Measurements from ENCODE around the gene RIPOR3. TPM values are rescaled to one million over a fixed set of nuclear protein-coding genes. Genes with fewer than 3 reads are reported as not detected.
"Not testable (repeated sequence)": the region's sequence is repeated elsewhere in the genome, so short reads cannot be mapped to it uniquely, and the experiment has no call there.

The RIPOR3 gene
- polyA plus RNA-seq, 1 donor from 2014 or later, result 3.3 TPM

DNA sequence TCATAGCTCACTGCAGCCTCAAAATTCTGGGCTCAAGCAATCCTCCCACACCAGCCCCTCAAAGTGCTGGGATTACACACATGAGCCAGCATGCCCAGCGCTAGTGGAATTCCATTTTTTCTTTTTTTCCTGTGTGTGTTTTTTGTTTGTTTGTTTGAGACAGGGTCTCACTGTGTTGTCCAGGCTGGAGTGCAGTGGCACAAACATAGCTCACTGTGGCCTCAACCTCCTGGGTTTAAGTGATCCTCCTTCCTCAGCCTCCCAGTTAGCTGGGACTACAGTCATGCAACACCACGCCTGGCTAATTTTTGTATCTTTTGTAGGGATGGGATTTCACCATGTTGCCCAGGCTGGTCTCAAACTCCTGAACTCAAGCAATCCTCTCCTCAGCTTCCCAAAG is 26.0 kb upstream of the RIPOR3 start:
- Mint-ChIP-seq H3K4me1 (peaks cover 0 to 4% (median 2%) of the 10 kb centered on the region in 3 donors), H3K27ac (no peak overlapping the region), H3K4me3 (no peak overlapping the region), H3K9me3 (no peaks in the 10 kb centered on the region), H3K27me3 (peaks cover 7% of the 10 kb centered on the region), H3K36me3 (no peaks in the 10 kb centered on the region)

DNA sequence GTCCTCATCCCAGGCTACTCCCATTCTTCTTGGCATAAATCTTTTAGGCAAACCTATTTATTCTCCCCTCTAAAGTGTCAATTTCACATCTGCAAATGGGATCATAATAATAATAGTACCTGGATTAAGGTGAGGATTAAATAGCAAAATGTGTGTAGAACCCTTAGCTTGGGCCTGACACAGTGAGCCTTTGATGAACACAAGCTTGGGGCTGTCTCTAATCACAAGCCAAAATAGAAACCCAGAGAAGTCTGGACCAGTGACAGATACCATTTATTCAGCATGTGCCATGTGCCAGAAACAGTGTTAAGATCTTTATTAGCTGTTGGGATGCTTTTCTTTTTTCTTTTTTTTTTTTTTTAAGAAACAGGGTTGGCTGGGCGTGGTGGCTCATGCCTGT is 25.2 kb upstream of the RIPOR3 start:
- Mint-ChIP-seq H3K27ac (no peak overlapping the region), H3K4me1 (peaks cover 0 to 4% (median 2%) of the 10 kb centered on the region in 3 donors), H3K9me3 (no peaks in the 10 kb centered on the region), H3K36me3 (no peaks in the 10 kb centered on the region), H3K27me3 (peaks cover 7% of the 10 kb centered on the region), H3K4me3 (no peak overlapping the region)

DNA sequence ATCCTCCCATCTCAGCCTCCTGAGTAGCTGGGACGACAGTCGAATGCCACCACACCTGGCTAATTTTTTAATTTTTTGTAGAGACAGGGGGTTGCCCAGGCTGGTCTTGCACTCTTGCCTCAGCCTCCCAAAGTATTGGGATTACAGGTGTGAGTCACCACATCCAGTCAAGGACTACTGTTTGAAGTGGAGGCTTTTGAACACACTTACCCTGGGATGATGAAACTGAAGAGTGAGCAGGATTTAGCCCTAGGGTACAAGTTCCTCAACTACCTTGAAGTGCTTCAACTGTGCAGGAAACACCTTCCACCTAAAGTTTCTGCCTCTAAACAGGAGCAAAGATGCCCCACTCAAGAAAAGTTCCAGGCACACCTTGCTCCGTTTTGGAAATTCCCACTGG is 24.4 kb upstream of the RIPOR3 start:
- Mint-ChIP-seq H3K4me3 (no peak overlapping the region), H3K4me1 (peaks cover 0 to 4% (median 2%) of the 10 kb centered on the region in 3 donors), H3K36me3 (no peaks in the 10 kb centered on the region), H3K27ac (no peak overlapping the region), H3K9me3 (no peaks in the 10 kb centered on the region), H3K27me3 (peaks cover 10% of the 10 kb centered on the region)

DNA sequence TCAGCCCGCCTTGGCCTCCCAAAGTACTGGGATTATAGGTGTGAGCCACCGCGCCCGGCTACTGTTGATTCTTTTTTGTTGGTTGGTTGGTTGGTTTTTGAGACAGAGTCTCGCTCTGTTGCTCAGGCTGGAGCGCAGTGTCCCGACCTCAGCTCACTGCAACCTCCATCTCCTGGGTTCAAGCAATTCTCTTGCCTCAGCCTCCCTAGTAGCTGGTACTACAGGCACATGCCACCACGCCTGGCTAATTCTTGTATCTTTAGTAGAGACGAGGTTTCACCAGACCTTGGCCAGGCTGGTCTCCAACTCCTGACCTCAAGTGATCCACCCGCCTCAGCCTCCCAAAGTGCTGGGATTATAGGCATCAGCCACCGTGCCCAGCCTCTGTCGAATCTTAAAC is 23.1 kb upstream of the RIPOR3 start:
- not testable (repeated sequence) for H3K27me3 Mint-ChIP-seq, H3K4me1 Mint-ChIP-seq, H3K36me3 Mint-ChIP-seq, H3K27ac Mint-ChIP-seq, H3K9me3 Mint-ChIP-seq, H3K4me3 Mint-ChIP-seq

DNA sequence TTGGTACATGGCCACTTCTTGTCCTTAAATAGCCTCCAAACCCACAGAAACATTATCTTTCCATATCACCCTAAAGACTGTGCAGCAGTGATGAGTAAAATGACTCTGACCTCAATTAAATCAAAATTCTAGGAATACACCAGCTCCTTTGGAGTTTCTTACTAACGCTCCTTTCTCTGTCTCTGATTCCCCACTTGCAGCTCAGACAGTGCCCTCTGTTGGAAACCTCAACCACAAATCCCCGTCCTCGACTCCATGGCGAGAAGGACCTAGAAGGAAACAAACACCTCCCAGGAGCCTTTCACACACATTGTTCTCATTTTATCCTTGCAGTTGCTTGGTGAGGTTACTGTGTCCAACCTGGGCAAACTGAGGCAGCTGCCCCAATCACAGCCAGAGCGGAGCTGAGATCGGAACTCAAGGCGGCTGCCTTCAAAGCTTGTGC is 22.3 kb upstream of the RIPOR3 start:
- H3K27ac Mint-ChIP-seq, result no peak overlapping the region
- peaks cover 0 to 2% (median 0%) of the 10 kb centered on the region in 3 donors for H3K4me1 Mint-ChIP-seq
- no peak overlapping the region for H3K4me3 Mint-ChIP-seq
- no peaks in the 10 kb centered on the region for H3K36me3 Mint-ChIP-seq
- H3K9me3 Mint-ChIP-seq, result no peaks in the 10 kb centered on the region
- H3K27me3 Mint-ChIP-seq, result peaks cover 10% of the 10 kb centered on the region

DNA sequence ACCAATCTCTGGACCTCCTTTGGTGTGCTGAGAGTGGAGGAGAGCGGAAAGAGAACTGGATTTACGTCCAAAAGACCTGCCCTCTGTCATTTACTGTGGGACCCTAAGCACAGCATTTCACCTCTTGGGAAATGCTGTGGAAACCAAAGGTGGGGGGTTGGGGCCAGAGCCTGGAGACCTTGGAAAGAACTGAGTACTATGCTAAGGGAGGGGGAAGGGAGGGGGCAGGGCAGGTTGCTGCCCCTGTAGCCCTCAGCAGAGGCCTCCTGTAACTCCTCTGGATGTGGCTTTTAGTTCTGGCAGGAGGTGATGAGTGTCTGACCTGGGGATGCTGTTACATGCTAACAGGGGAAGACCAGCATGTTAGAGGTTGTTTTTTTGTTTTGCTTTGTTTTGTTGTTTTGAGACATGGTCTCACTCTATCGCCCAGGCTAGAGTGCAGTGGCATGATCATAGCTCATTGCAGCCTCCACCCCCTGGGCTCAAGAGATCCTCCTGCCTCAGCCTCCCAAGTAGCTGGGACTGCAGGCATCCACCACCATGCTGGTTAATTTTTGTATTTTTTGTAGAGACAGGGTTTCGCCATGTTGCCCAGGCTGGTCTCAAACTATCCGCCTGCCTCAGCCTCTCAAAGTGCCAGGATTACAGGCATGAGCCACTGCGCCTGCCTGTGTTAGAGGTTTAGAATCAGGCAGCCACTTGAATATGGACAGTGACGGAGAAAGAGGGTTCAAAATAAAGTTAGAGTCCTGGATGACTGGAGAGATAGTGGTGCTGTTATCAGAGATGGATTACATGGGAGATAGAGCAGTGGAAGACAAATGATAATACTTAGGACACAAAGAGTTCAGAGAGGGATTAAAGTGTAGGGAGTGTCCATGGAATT is 21.7 kb upstream of the RIPOR3 start:
- Mint-ChIP-seq H3K4me3 (no peak overlapping the region), H3K4me1 (peaks cover 0 to 2% (median 0%) of the 10 kb centered on the region in 3 donors), H3K36me3 (no peaks in the 10 kb centered on the region), H3K9me3 (no peaks in the 10 kb centered on the region), H3K27me3 (peaks cover 8% of the 10 kb centered on the region), H3K27ac (no peak overlapping the region)

DNA sequence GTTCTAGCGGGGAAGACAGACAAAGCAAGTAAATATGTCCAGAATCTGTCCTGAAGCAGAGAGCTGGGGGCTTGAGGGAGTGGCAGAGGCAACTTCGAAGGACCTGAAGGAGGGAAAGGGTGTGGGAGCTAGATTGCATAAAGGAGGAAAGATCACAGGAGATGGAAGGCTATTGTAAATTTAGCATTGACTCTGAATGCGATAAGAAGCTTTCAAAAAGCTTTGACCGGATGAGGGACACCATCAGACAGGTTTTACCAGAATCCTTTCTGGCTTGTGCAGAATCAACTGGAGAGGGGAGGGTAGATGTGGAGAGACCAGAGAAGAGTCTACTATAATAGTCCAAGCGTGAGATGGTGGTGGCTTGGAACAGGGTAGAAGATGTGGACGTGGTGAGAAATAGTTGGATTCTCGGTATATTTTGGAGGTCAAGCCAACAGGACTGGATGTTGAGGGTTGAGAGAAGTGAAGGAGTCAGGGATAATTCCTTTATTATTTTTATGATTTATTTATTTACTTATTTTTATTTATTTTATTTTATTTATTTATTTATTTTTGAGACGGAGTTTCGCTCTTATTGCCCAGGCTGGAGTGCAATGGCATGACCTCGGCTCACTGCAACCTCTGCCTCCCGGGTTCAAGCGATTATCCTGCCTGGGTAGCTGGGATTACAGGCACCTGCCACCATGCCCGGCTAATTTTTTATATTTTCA is 19.9 kb upstream of the RIPOR3 start:
- Mint-ChIP-seq H3K36me3 (no peaks in the 10 kb centered on the region), H3K4me1 (peaks cover 0 to 2% (median 0%) of the 10 kb centered on the region in 3 donors), H3K4me3 (no peak overlapping the region), H3K27me3 (peaks cover 8% of the 10 kb centered on the region), H3K27ac (peak overlapping the region in 1 of 3 donors; percentile 32), H3K9me3 (no peaks in the 10 kb centered on the region)

DNA sequence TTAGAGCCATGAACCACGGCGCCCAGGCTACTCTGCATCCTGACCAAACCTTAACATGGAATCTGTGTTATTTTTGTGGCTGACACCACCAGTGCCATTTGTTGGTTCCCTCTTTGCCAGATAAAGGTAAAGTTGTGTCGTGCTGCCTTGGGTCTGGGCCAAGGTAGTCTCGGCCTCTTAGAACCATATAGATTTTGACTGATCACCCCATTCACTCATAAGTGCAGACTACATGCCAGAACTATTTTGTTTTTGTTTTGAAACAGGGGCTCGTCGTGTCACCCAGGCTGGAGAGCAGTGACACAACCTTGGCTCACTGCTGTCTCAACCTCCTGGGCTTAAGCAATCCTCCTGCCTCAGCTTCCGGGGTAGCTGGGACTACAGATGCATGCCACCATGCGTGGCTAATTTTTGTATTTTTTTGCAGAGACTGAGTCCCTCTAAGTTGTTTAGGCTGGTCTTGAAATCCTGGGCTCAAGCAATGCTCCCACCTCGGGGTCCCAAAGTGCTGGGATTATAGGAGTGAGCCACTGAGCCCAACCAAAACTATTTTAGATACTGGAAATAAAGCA is 19.2 kb upstream of the RIPOR3 start:
- Mint-ChIP-seq H3K4me3 (no peak overlapping the region), H3K27me3 (peaks cover 8% of the 10 kb centered on the region), H3K27ac (peak overlapping the region in 1 of 3 donors; percentile 32), H3K9me3 (no peaks in the 10 kb centered on the region), H3K4me1 (peaks cover 0 to 2% (median 0%) of the 10 kb centered on the region in 3 donors), H3K36me3 (no peaks in the 10 kb centered on the region)

DNA sequence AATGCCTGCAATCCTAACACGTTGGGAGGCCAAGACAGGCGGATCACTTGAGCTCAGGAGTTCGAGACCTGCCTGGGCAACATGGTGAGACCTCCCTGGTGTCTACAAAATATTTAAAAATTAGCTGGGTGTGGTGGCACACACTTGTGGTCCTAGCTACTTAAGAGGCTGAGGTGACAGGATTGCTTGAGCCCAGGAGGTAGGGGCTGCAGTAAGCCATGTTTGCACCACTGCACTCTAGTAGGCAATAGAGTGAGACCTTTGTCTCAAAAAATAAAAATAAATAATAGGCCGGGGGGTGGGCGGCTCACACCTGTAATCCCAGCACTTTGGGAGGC is 18.3 kb upstream of the RIPOR3 start:
- no peak overlapping the region for H3K27ac Mint-ChIP-seq
- peaks cover 12% of the 10 kb centered on the region for H3K27me3 Mint-ChIP-seq
- no peaks in the 10 kb centered on the region for H3K36me3 Mint-ChIP-seq
- peaks cover 0 to 2% (median 0%) of the 10 kb centered on the region in 3 donors for H3K4me1 Mint-ChIP-seq
- H3K9me3 Mint-ChIP-seq, result no peaks in the 10 kb centered on the region
- no peak overlapping the region for H3K4me3 Mint-ChIP-seq

DNA sequence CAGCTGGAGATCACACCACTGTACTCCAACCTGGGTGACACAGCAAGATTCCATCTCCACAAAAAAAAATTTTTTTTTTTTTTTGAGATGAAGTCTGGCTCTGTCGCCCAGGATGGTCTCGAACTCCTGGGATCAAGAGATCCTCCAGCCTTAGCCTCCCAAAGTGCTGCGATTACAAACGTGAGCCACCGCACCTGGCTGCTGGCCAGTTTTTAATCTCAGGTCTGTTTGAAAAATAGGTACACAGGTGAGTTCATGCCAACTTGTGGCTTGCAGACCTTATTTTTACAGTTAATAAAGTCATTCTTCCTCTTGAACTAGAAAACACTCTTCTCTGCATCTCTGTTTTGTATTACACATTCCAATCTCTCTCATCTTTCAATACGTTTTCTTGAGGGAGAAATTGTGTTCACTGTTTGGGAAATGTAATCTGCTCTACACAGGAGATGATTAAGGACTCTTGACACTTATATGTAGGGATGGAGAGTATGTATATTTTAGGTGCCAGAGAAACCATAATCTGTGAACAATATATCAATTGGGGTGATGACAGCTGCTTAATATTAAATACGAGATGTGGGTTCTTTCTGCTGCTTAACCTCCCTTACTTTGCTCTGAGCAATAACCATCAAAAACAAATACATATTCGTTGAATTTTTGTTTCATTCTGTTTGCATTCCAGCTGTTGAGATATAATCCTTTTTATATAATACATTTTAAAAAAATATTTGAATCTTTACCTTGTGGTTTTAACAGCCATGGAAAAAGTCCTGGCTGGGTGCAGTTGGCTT is 17.7 kb upstream of the RIPOR3 start:
- Mint-ChIP-seq H3K9me3 (no peaks in the 10 kb centered on the region), H3K4me1 (peaks cover 0 to 2% (median 0%) of the 10 kb centered on the region in 3 donors), H3K27me3 (peaks cover 14% of the 10 kb centered on the region), H3K4me3 (no peak overlapping the region), H3K36me3 (no peaks in the 10 kb centered on the region), H3K27ac (no peak overlapping the region)

DNA sequence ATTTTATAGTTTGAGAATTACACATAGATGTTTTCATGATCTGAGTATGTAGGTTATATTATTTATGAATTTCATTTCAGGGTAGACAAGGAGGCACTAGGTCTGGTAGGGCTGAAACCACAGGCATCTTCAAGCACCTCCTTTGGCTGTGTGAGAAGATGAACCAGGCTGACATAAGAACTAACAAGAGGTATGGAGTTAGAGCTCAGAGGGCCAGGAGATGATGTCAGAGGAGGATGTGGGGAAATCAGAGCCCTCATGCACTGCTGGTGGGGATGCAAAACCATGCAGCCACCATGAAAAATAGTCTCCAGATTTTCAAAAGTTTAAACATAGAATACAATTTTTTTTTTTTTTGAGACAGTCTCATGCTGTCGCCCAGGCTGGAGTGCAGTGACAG is 13.6 kb upstream of the RIPOR3 start:
- Mint-ChIP-seq H3K27me3 (peaks cover 16% of the 10 kb centered on the region), H3K27ac (no peak overlapping the region), H3K4me3 (no peak overlapping the region), H3K9me3 (no peaks in the 10 kb centered on the region), H3K4me1 (no peaks in the 10 kb centered on the region), H3K36me3 (no peaks in the 10 kb centered on the region)

DNA sequence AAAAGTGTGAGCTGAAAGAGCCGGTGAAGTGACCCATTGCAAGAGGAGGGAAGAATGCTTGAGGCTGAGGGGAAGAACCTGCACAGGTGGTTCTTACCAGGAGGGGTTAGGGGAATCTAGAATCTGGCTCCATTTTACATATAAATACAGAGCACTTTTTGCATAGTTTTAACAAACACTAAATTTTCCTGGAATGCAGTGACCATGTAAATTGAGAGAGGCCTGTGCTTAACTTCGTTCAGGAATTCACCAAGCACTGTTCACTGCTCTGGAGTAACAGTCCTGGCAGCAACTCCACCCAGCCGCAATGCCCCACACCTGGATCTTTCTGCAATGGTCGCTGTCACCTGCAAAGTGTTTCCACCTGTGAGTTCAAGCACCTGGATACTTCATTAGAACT is 13.2 kb upstream of the RIPOR3 start:
- H3K4me1 Mint-ChIP-seq, result peaks cover 0 to 1% (median 0%) of the 10 kb centered on the region in 3 donors
- H3K27me3 Mint-ChIP-seq, result peaks cover 19% of the 10 kb centered on the region
- no peaks in the 10 kb centered on the region for H3K9me3 Mint-ChIP-seq
- H3K36me3 Mint-ChIP-seq, result no peaks in the 10 kb centered on the region
- no peak overlapping the region for H3K27ac Mint-ChIP-seq
- no peak overlapping the region for H3K4me3 Mint-ChIP-seq

DNA sequence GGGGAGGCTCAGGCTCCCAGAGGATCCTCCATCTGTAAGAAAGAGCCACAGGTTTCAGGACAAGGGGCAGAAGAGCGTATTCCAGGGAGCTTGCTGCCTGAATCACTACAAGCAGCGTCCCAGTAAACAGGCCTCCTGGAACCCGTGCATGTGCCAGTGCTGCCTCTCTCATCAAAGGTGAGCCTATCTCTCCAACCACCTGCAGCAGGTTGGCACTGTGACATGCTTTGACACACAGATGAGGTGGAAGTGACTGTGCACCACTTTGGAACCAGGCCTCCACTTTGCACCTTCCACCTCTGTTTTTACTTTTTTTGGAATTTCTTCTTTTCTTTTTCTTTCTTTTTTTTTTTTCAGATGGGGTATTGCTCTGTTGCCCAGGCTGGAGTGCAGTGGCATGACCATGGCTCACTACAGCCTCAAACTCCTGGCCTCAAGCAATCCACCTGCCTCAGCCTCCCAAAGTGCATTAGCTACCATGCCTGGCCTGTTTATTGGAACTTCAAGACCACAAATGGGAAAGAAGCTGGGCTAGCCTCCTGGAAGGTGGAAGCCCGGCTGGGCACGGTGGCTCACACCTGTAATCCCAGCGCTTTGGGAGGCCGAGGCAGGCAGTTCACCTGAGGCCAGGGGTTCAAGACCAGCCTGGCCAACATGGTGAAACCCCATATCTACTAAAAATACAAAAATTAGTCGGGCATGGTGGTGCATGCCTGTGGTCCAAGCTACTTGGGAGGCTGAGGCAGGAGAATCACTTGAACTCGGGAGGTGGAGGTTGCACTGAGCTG is 12.5 kb upstream of the RIPOR3 start:
- H3K27ac Mint-ChIP-seq, H3K4me1 Mint-ChIP-seq, H3K4me3 Mint-ChIP-seq, H3K36me3 Mint-ChIP-seq, H3K9me3 Mint-ChIP-seq: not testable (repeated sequence)
- peaks cover 22% of the 10 kb centered on the region for H3K27me3 Mint-ChIP-seq
